NCI-H748 treated with DMSO at 0.1 percent for 48 hours (cell line): ENCODE data around the gene NPRL2.

ENCODE experiments used
- DNase-seq: peaks from one replicate; lab custom pipeline; 2025; lab: John Stamatoyannopoulos, UW

NPRL2 gene

GRCh38 chr3:50304601-50305000, 46.0 kb downstream of the NPRL2 start:
- no peak for DNase-seq

GRCh38 chr3:50303013-50303815, 47.4 kb downstream of the NPRL2 start, which contains the start of gene HYAL1:
TSS of gene HYAL1 (minus strand) at chr3:50303574. CDS start at chr3:50302956, 618 bp downstream.
- no peak for DNase-seq

GRCh38 chr3:50302095-50303012, 48.2 kb downstream of the NPRL2 start:
- no peak for DNase-seq

- no peak for DNase-seq
These were observed 49.8 kb downstream of the NPRL2 start for GRCh38 chr3:50300681-50301254.

DNA sequence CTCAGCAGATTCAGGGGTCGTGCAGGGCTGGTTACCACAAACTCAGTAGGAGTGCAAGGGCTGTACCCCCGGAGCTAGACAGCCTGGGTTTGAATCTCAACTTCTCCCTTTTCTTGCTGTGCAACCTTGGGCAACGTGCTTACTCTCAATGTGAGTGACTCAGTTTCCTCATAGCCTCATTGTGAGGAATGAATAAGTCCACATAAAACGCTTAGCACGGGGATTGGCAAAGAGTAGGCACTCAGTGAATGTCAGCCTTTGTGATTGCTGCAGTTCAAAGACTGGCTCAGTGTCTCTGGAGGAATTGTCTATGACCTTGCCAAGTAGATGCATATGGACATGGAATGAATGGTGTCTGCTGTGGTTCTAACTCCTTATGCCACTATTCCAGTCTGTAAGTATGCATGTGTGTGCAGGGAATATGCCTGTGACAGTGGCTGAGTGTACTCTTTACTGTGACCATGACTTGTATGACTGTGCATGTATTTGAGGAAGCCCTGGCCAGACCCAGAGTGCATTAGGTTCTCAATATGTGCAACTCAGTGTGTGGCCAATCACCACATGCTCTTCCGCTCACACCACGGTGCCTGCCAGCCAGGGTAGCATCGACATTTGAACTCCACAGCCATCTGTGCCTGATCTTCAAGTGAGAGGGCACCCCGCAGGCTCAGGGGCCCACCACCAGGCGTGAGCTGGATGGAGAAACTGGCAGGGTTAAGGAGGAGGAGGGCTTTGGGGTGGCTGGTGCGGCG, 50.5 kb downstream of the NPRL2 start:
- no peak for DNase-seq

- DNase-seq: no peak
These were observed 51.0 kb downstream of the NPRL2 start for GRCh38 chr3:50299638-50299928.

GRCh38 chr3:50298836-50299637, 51.5 kb downstream of the NPRL2 start, which contains the start of the genes HYAL3 and NAA80:
TSS of gene HYAL3 (minus strand) at chr3:50299405. CDS start at chr3:50295602, 3,803 bp downstream.
TSS of gene NAA80 (minus strand) at chr3:50299405. CDS start at chr3:50297463, 1,942 bp downstream.
- DNase-seq: peak; percentile 89

DNA sequence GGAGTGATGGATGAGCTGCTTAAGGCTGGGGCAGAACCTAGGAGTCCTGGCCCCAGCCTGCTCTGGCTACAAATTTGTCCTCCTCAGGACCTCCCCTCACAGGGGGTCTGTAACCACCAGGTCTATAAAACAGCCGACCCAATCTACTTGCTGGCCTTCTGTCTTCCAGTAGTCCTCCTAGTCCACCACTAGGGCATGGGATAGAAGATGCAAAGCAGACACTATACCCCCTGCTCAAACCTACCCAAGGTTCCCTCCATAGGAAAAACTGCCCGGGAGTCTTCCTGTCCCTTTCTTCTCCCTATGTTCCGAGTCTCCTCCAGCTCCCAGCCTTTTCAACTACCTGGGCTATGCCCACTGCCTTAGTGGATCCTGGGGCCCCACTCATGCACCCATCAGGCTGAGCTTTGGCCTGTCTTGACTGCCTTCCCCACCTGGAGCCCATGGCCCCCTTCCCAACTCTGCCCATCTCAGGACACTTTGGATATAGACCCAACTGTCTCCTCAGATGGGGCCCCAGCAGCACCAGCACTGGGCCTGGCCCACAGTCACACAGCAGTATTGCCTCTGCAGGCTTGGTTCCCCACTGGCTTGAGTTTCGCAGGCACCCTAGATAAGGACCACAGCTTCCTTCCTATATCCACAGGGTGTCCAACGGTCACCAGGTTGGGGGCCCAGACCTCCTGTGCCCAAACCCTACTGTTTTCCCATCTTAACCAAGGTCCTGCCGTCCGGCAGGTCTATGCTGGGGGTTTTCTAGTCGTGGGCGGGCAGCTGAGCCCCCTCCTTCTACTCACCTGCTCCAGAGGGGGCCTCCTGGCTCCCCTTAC, 52.5 kb downstream of the NPRL2 start:
- DNase-seq: no peak

DNA sequence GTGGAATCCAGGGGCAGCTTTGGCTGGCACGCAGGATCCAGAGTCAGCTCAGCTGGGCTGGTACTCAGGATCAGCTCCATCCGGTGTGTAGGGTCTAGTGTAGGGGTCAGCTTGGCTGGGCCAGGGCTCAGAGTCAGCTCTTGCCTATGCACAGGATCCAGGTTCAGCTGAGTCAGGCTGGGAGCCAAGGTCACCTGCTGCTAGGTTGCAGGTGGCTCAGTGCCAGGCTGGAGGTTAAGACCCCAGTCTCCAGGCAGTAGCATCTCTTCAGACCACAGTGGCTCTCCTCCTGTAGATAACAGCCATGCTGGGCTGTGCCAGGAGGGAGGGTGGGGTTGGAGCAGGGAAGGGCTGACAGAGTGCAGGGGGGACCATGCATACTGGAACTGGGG, 53.2 kb downstream of the NPRL2 start:
- DNase-seq: no peak
